Heart left ventricle (tissue), 16 donors: ENCODE results near the gene LOXHD1. TPM values are rescaled to one million over a fixed set of nuclear protein-coding genes. Genes with fewer than 3 reads are reported as not detected.

Experiments
- ATAC-seq, 4 donors: fragments of 200-7000 bp; cut with Tn5 transposase; one replicate each; pipeline ENCODE4 v1.9.1; 2020 to 2022; ENCODE audit warnings: moderate library complexity in 4 of 4, mild to moderate bottlenecking in 3 of 4, moderate number of reproducible peaks in 1 of 4
- DNase-seq, 5 donors: peaks; one replicate each; pipeline ENCODE4 v3.0.0-alpha.2; 2020
- H3K27ac ChIP-seq, 12 donors: fragments of 200-600 bp; sonication (generic) in 4 of 12; one replicate each; pipeline versions ENCODE4 v1.5.0 to v1.8.0; 2016 to 2022; ENCODE audit warnings: mild to moderate bottlenecking in 2 of 12
- H3K27me3 ChIP-seq, 9 donors: fragments of 200-600 bp; sonication (generic) in 2 of 9; one replicate each; pipeline versions ENCODE4 v1.5.1 to v1.8.0; 2016 to 2022; ENCODE audit warnings: mild to moderate bottlenecking in 3 of 9
- H3K36me3 ChIP-seq, 9 donors: fragments of 200-600 bp; sonication (generic) in 2 of 9; one replicate each; pipeline versions ENCODE4 v1.5.0 to v1.8.0; 2018 to 2022; ENCODE audit warnings: mild to moderate bottlenecking in 2 of 9
- H3K4me1 ChIP-seq, 12 donors: fragments of 200-600 bp; sonication (generic) in 4 of 12; one replicate each; pipeline versions ENCODE4 v1.5.0 to v1.8.0; 2016 to 2022; ENCODE audit warnings: mild to moderate bottlenecking in 3 of 12
- H3K4me3 ChIP-seq, 12 donors: fragments of 200-600 bp; sonication (generic) in 4 of 12; one replicate each; pipeline versions ENCODE4 v1.5.0 to v1.8.0; 2017 to 2022; ENCODE audit warnings: mild to moderate bottlenecking in 9 of 12, moderate library complexity in 4 of 12
- H3K9me3 ChIP-seq, 12 donors: fragments of 200-600 bp; sonication (generic) in 4 of 12; one replicate each; pipeline versions ENCODE4 v1.5.0 to v1.8.0; 2016 to 2022; ENCODE audit warnings: mild to moderate bottlenecking in 1 of 12
- POLR2A ChIP-seq, 2 donors: fragments of 450-650 bp; IDR thresholded peaks; one replicate each; pipeline ENCODE4 v1.6.1; 2017; ENCODE audit warnings: antibody characterized with exemption in 2 of 2, mild to moderate bottlenecking in 2 of 2, moderate library complexity in 2 of 2
- WGBS, 4 donors: extraction: QIAGEN DNeasy Blood & Tissue Kit in 2 of 4; methylation state at CpG; one replicate each; pipeline versions ENCODE4 v1.1.5 to v1.1.7; 2013 to 2018; 5-methylcytosine and 5-hydroxymethylcytosine counted together
- intact Hi-C, 10 donors: fragments of 100-400 bp; cut with DNase I; formaldehyde crosslinking; loops; one replicate each; pipeline versions ENCODE4 v1.11.1 to v1.14.2; 2022
- polyA plus RNA-seq, 2 donors: library from polyadenylated mRNA; stranded (reverse); fragments of 200-250 nt; gene quantifications; one replicate each; pipeline ENCODE4 v1.2.3, GENCODE V29; 2013
- total RNA-seq, 9 donors: library from RNA; depleted of rRNA in 2 of 9; stranded (reverse); fragments of >200 nt in 2 of 9; fragmentation: NEBNext Ultra II Directional in 3 of 9; extraction: Animal tissue kit (Norgen Biotek cat#: 25700) in 3 of 9; gene quantifications; one replicate each; pipeline versions ENCODE4 v1.1.0 to v1.2.4, GENCODE V29; 2016 to 2023
- TF ChIP-seq, protein P1 (sequence below), 12 donors: fragments of 200-600 bp; sonication (generic) in 4 of 12; IDR thresholded peaks; one replicate each; pipeline versions ENCODE4 v1.5.0 to v1.8.0; 2018 to 2022; ENCODE audit warnings: antibody characterized with exemption in 12 of 12, mild to moderate bottlenecking in 5 of 12
- donor health status: ischemic (EF 13 %, LVEDD 7.1; RV severe dilation, severe dysfunction).
- donor health status: healthy with polysubstance abuse.
- donor health status: DM: no; HTN: yes; CAD: no.
- donor health status: DM: no; HTN: no; CAD: no.
- donor health status: ischemic (EF 25% LVEDD 6.9; RV normal size, moderate dysfunction).
- donor health status: ischemic (EF 25% LVEDD 5.7; RV mildly dilated, moderate dysfunction).
- donor health status: healthy.
- donor health status: DM: yes; HTN: yes; CAD: no.
- donor health status: ischemic (EF 35%, LVEDD 5.7; RV mildly dilated, moderate dysfunction).
- donor health status: nonischemic (EF 11% LVEDD 7.7; RV severe dilation, severe dysfunction).
- donor health status: DM: yes; HTN: yes; CAD: no.
- donor health status: PGD.
- donor health status: ischemic (EF 29% LVEDD 5.4; RV normal size, mild dysfunction).
- donor health status: nonischemic (EF 23%, LVEDD 6.1; RV moderate dilation, normal function).

The LOXHD1 gene
- total and polyA plus RNA-seq, 11 donors = 0.19 to 1.9 (median 0.54) TPM

DNA sequence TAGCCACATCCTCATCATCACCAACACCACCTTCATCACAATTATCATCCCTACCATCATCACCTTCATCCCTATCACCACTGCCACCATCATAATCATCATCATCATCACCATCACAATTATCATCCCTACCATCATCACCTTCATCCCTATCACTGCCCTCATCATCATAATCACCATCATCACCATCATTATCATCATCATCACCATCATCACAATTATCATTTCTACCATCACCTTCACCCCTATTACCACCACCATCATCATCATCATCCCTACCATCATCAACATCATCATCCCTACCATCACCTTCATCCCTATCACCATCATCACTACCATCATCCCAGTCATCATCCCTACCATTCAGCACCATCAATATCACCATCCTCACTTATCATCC, 140.5 kb downstream of the LOXHD1 start:
- Histone ChIP-seq H3K36me3 (no peaks in the 10 kb centered on the region), H3K4me3 (no peak overlapping the region), H3K27ac (no peak overlapping the region), H3K9me3 (peaks cover 0 to 12% (median 0%) of the 10 kb centered on the region in 12 donors), H3K27me3 (no peaks in the 10 kb centered on the region), H3K4me1 (no peaks in the 10 kb centered on the region)
- DNase-seq (no peak), ATAC-seq (no peak)
- intact Hi-C loops = loop anchor here in 7 of 10 donors (2.0 to 10.0 kb wide), 6 partner anchors 54 to 352 kb away; a partner anchor contains a TSS
- TF ChIP-seq, protein P1, sequence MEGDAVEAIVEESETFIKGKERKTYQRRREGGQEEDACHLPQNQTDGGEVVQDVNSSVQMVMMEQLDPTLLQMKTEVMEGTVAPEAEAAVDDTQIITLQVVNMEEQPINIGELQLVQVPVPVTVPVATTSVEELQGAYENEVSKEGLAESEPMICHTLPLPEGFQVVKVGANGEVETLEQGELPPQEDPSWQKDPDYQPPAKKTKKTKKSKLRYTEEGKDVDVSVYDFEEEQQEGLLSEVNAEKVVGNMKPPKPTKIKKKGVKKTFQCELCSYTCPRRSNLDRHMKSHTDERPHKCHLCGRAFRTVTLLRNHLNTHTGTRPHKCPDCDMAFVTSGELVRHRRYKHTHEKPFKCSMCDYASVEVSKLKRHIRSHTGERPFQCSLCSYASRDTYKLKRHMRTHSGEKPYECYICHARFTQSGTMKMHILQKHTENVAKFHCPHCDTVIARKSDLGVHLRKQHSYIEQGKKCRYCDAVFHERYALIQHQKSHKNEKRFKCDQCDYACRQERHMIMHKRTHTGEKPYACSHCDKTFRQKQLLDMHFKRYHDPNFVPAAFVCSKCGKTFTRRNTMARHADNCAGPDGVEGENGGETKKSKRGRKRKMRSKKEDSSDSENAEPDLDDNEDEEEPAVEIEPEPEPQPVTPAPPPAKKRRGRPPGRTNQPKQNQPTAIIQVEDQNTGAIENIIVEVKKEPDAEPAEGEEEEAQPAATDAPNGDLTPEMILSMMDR (IDR thresholded peaks at IDR 0.05) = no peak
- TF ChIP-seq POLR2A (IDR thresholded peaks at IDR 0.05) = no peak

DNA sequence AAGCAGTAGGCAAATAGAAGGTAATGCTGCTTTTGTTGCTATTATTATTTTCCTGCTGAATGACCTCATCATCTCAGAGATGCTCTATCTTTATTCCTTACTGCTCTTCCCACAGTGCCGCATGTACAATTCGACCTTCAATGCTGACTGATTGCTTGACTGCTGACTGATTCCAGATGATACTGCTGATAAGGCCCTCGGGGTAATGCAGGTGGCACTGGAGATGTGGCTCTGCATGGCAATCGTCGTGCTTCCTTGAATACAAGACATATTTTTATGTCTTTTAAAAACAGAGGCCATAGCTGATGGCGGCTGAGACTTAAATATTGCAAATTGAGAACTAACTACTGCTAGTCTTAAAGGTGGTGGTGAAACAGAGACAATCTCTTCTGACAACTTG, 146.6 kb downstream of the LOXHD1 start:
- no peaks in the 10 kb centered on the region for H3K36me3 ChIP-seq
- 65 to 78% (median 76%) methylated on average over 6 of the region's 6 CpGs for WGBS, 4 donors
- ATAC-seq (no peak), DNase-seq (no peak)
- no peaks in the 10 kb centered on the region for H3K27me3 ChIP-seq
- H3K9me3 ChIP-seq = peaks cover 0 to 12% (median 0%) of the 10 kb centered on the region in 12 donors
- no peak overlapping the region for H3K27ac ChIP-seq
- TF ChIP-seq POLR2A (IDR thresholded peaks at IDR 0.05) = no peak
- TF ChIP-seq, protein P1 (IDR thresholded peaks at IDR 0.05) = no peak
- H3K4me3 ChIP-seq = no peak overlapping the region
- intact Hi-C loops = loop anchor here in 4 of 10 donors (10.0 kb wide), 2 partner anchors 226 to 346 kb away; no protein-coding TSS in a partner anchor
- no peaks in the 10 kb centered on the region for H3K4me1 ChIP-seq

DNA sequence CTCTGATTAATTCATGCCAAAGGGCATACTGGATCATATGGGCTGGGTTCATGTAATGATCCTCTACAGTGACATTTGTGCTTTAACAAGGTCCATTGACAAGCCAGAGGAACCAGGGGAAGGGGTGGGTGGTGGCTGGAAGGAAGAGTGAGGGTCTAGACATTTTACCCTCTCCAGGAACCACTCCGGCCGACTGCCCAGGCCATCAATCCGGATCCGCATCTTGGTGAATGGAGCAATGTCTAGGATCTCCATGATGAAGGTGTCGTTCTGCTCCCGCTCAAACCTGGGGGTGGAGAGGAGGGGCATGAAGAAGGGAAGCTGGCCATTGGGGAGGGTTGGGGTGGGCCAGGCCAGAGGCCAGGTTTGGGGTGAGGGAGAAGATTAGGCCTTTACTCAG, 147.5 kb downstream of the LOXHD1 start:
- H3K4me3 ChIP-seq = no peak overlapping the region
- DNase-seq (no peak), ATAC-seq (no peak)
- no peaks in the 10 kb centered on the region for H3K36me3 ChIP-seq
- no peaks in the 10 kb centered on the region for H3K4me1 ChIP-seq
- peaks cover 0 to 12% (median 0%) of the 10 kb centered on the region in 12 donors for H3K9me3 ChIP-seq
- 87 to 95% (median 92%) methylated on average over 6 of the region's 6 CpGs for WGBS, 4 donors
- TF ChIP-seq POLR2A (IDR thresholded peaks at IDR 0.05) = no peak
- TF ChIP-seq, protein P1 (IDR thresholded peaks at IDR 0.05) = no peak
- H3K27me3 ChIP-seq = no peaks in the 10 kb centered on the region
- H3K27ac ChIP-seq = no peak overlapping the region
- intact Hi-C loops = loop anchor here in 1 of 10 donors (10.0 kb wide), 1 partner anchor 355 kb away; no protein-coding TSS in a partner anchor

DNA sequence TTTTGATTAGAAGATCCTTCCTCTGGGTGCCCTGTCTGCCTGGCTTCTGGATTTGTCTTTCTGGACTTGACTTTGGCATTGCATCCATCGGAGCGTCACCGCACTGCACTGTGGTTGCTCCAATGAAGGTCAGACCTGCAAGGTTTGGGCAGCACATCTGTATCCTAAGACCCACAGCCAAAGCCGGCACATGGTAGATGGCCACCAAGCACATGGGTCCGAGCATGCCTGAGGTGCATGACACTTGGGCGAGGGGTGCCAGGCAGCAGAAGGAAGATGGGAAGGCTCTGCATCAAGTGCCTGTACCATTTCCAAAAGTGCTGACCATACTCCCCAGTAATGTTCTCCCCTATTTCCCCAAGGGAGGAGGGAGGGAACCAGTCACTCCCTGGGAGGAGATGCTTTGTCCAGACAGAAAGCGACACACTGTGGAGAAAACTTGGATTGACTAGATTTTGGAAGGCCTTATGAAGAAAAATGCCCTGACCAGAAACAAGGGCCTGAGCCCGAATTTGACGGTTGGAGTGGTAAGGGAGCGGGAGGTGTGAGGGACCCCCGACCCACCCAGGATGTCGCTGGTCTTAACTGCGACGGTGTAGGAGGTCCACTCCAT, 149.9 kb downstream of the LOXHD1 start:
- 92 to 96% (median 92%) methylated on average over 14 of the region's 14 CpGs for WGBS, 4 donors
- Histone ChIP-seq H3K4me1 (no peaks in the 10 kb centered on the region), H3K4me3 (no peak overlapping the region), H3K36me3 (no peaks in the 10 kb centered on the region), H3K9me3 (no peaks in the 10 kb centered on the region), H3K27me3 (no peaks in the 10 kb centered on the region), H3K27ac (no peak overlapping the region)
- TF ChIP-seq, protein P1 (IDR thresholded peaks at IDR 0.05) = no peak
- no peak for TF ChIP-seq POLR2A (IDR thresholded peaks at IDR 0.05)
- intact Hi-C loops = loop anchor here in 1 of 10 donors (10.0 kb wide), 1 partner anchor 352 kb away; no protein-coding TSS in a partner anchor
- no peak for DNase-seq
- ATAC-seq = no peak
